Suppressor macrophage treated with lipopolysaccharide for 4 hours (primary cell): ENCODE results near the gene ERC1.
A peak's percentile ranks its signal among the peaks of the same experiment; 100 is the strongest.
"Not testable (repeated sequence)": the region's sequence is repeated elsewhere in the genome, so short reads cannot be mapped to it uniquely, and the experiment has no call there.

Experiments used
- DNase-seq: peaks from one replicate; pipeline ENCODE4 v3.0.0-alpha.2; 2020

ERC1 gene

DNA sequence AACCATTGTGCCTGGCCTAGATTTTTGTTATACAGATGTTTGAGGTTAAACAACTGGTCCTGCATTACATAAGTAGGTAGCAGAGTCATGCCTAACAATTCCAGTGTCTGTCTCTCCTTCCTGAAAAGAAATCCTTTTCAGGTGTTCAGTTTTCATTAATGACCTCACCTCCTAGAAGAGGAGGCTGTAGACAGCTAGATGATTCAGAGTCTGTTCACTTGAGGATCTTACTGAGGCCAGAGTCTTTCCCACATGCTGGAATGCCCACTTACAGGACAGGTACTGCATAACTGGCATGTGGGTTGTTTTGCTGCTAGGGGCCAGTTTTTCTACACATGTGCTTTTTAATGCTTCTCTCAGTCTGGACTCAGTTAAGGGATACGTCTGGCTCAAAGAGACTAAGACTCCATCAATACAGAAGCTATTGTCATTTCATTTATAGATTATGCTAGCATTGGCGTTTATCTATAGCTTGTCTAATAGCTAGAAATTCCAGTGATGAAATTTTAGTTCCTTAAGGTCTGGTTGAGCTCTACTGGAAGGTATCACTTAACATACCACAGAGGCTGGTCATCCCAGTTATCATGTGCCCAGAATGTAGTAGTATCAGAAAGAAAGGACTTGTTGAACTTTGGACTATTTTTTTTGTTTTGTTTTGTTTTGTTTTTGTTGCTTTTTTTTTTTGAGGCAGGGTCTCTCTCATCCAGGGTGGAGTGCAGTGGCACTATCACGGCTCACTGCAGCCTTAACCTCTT, 206.4 kb downstream of the ERC1 start:
- no peak for DNase-seq

DNA sequence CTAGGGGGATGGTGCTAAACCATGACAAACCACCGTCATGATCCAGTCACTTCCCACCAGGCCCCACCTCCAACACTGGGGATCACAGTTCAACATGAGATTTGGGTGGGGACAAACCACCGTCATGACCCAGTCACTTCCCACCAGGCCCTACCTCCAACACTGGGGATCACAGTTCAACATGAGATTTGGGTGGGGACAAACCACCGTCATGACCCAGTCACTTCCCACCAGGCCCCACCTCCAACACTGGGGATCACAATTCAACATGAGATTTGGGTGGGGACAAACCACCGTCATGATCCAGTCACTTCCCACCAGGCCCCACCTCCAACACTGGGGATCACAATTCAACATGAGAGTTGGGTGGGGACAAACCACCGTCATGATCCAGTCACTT, 207.8 kb downstream of the ERC1 start:
- not testable (repeated sequence) for DNase-seq

DNA sequence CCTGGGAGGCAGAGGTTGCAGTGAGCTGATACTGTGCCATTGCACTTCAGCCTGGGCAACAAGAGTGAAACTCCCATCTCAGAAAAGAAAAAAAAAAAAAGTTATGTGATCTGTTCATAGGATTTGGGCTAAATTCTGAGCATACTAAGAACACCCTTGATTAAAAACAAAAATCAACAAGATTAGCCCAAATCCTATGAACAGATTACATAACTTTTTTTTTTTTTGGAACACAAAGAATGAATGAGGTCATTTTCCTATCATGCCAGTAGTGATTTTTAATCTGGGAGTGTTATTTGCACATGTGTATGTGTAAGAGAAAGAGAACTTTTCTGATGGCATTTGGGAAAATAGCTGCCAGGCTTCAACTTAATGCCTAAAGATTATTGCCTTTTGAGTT, 208.7 kb downstream of the ERC1 start:
- no peak for DNase-seq

DNA sequence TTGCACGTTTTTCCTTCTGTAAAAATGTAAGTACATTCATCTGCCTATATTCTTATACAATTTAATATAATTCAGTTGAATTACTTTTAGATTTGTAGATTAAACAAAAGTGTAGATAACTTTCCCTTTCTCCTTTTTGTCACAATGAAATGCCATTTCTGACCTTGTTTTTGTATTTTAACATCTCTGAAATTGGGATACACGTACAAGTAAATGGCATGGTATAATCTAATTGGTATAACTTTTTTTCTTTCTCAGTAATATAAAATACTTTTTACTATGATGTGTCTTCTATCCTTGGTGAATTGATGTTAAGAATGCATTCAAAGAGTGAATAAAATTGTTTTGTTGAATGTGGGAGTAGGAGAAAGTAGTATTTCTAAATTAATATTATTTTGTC, 210.0 kb downstream of the ERC1 start:
- no peak for DNase-seq

DNA sequence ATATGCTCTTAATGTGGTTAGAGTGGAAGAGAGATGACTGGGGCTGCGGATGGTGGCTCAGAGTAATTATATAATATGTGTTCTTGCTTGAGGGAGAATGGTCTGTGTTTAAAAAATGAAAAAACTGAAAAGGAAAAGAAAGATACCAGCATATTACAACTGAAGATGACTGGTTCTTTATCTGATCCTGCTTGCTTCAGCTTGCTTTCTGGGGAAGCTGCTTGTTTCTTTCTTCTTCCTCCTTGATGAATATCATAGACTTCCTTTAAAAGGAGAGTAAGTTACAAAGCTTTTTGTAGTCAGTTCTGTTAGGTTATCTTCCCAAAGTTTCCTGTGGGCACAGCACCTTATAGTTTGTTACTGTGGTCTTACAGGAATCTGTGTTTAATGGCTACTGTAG, 210.9 kb downstream of the ERC1 start:
- no peak for DNase-seq

DNA sequence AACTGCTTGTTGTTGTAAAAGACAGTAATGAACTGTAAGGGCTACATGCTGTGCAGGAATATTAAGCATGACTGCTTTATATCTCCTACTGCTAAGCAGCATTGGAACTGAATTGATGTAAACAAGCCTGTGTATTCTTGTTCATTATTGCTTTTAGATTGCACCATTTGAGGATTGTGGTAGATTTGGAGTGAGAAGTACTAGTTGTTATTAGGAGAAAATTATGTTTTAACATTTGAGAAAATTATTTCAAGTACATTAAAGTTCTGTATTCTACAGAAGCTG, 212.7 kb downstream of the ERC1 start:
- DNase-seq, result no peak

DNA sequence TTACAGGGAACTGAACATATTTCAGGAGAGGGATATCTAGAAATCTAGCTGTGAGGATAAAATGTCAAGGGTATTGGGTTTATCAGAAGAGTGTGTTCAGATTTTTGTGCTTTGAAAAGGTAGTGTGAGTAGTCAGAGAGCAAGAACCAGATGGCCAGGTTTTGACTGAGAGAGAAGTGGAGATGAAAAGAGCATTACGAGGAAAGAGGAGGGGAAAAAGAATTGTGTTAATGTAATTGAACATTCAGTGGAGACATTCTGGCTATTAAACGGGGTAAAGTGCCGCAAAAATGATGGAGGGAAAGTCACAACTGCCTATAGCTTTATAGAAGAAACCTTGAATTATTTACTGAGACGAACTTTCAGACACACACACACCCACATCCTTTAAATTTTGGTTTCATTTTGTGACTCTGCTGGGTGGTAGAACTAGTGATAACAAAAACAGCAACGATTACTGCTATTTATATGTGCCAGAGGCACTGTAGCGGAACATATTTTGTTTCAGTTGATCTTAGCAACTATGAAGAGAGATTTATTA, 213.6 kb downstream of the ERC1 start:
- DNase-seq, result peak; percentile 7

DNA sequence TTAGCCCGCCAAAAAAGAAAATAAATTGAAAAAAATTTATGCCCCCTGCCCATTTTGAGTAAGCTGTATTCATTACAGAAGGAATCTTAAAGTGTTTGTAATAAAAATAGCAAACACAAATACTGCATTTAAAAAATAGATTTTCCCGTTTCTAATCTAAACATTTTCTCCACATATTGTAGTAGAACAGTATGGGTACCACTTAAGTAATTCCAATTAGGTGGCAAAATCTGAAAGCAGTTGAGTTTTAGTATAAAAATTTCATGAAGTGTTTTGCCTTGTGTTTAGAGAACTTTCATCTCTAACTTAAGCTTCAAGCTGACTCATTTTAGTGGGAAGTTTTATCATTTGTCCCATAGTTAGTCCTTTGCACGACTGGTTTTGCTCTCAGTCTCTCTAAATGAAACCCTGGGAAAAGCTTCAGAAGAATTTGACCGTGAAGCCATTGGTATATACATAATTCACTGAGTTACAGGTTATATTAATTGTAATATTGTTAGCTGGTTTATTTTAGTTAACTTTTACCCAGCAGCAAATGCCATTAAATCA, 214.6 kb downstream of the ERC1 start:
- DNase-seq, result no peak

DNA sequence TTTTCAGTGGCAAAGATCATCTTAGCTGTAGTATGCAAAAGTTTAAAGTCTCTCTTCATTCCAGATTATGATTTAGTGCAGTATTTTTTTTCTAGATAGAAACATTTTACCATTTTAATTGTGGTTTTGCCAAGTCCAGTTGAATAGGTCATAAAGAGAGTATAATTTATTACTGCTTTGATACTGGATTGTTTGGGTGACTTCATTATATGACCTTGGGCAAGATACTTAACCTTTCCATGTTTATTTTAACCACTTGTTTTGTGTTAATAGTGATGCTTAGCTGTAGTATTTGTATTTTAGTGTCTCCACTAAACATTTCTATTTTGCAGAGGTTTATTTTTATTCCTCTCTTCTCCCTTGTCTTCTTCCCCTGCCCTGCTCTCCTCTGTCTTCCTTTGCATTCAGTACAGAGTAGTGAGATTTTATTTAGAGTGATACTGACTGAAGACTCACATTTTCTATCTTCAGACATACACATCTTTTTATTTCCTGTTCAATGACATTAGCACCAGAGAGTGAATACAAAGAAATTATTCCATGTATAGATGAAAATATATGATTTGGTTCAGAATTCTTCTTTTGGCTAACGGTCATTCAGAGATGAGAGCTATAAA, 215.2 kb downstream of the ERC1 start:
- DNase-seq, result no peak

DNA sequence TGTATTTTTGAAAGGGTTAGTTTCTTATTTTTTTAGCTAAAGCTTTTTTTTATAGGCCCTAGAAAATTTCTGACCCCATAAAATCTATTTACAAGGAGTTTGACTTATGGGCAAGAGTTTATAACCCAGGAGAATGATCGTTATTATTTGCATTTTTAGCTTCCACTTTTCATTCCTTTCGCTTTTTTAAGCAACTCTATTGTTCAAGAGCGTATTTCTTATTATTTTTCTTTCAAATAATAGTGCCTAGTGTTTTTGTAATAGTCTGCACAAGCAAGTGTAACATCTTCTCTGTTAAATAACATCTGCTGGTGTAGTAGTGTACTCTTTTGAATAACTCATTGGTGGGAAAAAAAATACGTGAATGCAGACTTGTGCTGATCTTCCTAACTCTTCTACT, 216.3 kb downstream of the ERC1 start:
- no peak for DNase-seq

DNA sequence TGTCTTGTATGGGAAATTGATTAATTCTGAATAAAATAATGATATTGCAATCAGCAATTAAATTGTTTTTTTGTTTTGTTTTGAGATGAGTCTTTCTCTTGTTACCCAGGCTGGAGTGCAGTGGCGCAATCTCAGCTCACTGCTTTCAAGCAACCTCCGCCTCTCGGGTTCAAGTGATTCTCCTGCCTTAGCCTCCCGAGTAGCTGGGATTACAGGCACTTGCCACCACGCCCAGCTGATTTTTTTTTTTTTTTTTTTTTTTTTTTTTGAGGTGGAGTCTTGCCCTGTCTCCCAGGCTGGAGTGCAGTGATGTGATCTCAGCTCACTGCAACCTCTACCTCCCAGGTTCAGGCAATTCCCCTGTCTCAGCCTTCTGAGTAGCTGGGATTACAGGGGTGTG, 217.7 kb downstream of the ERC1 start:
- DNase-seq, result not testable (repeated sequence)

DNA sequence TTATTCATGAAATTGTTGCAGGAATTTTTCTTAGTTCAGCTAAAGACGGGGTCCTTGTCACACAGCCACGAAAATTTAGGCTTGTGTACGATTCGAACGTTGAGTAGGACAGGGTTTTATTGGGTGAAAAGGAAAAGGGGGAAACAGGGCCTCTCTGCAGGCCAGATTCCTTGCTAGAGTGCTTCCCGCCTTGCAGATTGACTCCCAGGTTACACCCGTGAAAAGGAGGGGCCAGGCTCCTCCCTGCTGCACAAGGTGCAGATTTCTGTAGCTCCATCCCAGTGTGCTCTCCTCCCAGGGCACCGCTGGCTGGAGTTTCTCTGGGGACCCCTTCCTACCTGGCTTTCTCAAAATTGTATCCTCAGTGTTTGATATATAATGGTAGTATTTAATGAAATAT, 221.5 kb downstream of the ERC1 start:
- DNase-seq, result no peak

DNA sequence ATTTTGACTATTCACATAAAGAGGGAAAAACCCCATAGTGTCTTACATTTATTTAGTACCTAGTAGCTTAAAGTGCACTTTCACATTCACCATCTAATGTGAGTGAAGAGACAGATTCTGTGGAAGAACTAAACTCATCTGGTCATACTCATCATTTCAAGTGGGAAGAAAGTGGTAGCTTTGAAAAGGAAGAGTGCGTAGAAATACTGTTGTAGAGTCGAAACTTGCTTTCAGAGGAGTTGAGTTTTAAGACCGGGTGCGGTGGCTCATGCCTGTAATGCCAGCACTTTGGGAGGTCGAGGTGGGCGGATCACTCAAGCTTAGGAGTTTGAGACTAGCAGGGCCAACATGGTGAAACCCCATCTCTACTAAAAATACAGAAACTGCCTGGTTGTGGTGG, 222.2 kb downstream of the ERC1 start:
- DNase-seq, result no peak

DNA sequence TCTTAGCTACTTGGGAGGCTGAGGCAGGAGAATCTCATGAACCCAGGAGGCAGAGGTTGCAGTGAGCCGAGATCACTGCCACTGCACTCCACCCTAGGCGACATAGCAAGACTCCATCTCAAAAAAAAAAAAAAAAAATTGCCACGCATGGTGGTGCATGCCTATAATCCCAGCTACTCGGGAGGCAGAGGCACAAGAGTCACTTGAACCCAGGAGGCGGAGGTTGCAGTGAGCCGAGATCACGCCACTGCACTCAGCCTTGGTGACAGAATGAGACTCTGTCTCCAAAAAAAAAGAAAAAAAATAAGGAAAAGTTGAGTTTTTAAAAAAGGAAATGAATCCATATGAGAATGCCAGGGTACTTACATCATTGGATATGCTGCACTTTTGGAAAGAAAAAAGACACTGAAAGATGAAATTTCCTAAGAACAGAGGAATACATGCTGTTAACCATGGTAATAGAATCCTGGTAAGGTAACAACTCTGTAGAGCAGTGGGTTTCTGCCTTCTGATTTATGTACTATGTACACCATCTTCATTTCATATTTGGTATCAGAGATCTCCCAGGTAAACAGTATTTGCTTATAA, 222.7 kb downstream of the ERC1 start:
- DNase-seq, result no peak

DNA sequence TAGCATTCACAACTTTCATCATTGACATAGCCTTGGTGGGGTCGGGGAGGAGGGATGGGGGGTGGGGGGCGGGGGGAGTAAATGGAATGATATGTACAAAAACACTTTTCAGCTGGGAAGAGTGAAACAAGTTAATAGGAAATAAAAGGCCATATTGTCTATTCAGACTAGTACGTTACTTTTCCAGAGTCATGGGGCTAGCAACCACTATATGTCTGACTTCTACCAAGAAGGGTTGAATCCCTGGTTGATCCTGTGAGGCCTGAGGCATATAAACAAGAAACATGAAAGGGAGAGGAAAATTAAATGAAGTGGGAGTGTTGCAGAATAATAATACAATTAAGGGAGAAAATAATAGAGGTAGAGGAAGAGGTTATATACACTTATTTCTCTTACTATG, 225.5 kb downstream of the ERC1 start:
- DNase-seq, result no peak

DNA sequence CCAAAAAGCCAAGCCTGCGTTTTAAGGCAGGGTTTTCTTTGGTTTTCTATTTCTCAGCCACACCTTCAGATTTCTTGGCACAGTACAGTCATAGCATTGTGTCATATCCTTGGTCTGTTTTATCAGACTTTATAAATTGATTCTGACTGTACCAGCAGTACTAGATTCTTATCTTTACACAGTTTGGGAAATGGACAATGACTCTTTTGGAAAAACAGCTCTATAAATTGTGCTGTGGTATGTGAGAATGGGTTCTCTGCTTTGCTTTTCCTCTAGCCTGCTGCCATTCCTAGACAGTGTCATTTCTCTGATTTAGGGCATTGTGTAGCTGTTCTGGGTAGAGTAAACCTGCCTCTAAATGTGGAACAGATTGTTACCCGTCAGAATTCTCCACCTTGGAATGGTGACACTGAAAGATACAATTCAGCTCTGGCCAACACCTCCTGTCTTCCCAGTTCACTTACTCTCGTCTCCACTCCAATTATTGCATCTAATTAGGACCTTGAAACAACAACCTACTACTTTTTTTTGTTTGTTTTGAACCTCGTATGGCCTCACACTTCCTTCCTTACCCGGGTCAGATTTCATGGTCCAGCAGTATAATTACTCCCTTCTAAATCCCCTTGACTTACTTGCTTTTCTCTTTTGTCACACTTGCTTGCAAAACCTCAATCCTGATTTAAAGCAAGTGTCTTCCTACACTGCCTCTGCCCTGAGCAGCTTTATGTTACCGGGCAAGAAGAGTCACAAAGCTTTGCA, 226.3 kb downstream of the ERC1 start:
- DNase-seq, result no peak

DNA sequence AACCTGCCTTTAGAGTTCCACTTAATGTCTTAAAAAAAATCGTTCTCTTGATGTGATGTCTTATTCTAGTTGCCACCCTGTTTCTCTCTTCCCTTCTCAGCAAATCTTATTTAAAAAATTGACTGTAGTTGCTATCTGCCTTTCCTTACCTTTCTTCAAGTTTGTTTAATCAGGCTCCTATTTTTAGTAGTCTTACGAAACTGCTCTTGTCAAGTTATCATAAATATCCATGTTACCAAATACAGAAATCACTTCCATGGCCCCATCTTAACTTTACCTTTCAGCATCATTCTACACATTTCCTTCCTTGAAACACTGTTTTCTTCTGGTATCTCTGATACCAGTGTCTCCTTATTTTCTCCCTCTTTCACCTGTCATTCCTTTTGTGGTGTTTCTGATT, 227.3 kb downstream of the ERC1 start:
- no peak for DNase-seq

DNA sequence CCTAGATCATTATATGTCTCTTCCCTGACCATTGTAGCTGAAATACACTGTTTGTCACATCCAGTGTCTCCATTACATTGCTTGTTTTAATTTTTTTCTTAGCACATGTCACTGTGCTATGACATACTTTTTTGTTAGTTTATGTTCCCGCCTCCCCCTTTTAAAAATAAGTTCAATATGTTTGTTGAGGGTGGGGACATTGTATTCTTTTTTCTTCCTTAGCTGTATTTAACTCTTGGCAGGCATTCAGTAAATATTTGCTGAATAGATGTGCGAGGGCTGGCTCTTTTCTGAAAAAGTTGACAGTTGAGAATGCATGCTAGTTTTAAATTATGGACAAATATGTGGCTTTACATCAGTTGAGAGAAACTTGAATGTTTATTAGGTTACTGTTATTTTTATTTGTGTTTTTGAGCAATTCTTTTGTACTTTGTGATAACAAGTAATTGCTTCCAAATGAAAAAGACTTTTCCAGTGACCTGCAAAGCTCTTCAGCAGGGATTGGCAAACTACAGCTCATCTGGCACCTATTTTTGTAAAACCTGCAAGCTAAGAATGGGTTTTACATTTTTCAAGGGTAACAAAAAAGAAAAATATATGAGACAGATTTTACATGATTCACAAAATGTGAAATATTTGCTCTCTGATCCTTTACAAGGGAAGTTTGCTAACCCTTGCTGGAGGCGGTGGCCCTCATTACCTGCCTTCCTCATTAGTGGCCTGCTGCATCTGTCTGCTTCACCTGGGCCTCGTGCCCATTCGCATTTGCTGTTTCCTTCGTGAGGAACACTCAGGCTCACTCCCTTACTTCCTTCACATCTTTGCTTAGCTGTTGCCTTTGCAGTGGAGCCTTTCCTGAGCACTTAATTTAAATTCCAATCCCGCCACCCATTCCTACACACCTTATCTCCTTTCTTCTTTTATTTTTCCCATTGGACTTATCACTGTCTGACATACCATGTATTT, 229.4 kb downstream of the ERC1 start:
- no peak for DNase-seq

DNA sequence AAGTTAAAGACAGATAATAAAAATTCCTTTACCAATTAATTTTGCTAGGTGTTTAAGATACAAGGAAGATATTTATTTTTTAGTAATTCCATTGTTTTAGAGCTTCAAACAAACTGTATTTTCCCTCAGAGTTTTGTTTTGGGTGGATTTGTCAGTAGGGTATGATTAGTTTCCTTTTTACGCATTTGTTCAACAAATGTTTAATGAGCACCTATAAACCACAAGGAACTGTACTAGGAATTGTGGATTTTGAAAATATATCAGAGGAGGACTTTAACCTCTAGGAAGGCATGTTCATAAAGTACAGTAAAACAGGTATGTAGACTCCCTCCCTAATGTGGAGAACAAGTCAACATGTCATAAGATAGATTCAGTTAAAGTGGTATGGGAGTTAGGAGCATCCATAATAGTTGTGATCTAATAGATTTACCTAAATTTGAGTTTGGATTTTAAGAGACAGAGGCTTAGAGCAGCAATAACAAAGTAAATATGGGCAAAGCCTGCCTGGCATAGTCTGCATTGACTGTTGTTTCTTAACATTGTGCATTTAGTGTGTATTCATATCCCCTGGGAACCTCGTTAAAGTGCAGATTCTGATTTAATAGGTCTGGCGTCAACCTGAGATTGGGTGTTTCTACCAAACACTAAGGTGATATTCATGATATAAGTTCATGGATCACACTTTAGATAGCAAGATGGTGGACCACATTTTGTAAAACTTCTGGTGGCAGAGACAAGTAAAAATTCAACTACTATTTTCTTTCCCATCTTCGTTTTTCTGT, 232.0 kb downstream of the ERC1 start:
- DNase-seq, result no peak

DNA sequence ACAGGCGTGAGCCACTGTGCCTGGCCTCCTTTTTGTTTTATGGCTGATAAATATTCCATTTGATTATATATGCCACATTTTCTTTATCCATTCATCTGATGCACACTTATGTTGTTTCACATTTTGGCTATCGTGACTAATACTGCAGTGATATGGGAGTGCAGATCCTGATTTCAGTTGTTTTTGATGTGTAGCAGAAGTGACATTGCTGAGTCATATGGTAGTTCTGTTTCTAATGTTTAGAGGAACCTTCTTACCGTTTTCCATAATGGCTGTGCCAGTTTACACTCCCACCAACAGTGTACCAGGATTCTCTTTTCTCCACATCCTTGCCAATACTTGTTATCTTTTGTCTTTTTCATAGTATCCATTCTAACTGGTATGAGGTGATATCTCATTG, 235.9 kb downstream of the ERC1 start:
- DNase-seq, result peak; percentile 41

DNA sequence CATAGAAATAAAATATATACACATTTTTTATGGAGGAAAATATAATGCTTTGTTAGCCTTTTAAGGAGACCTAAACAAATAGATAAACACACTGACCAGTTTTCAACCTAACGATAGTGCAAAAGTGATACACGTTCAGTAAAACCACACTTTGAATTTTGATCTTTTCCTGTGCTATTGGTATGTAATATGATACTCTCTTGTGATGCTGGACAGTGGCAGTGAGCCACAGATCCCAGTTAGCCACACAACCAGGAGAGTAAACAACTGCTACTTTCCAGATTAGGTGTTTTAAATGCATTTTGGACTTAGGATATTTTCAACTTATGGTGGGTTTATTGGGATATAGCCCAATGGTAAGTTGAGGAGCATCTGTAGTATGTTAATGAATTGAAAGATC, 243.1 kb downstream of the ERC1 start:
- DNase-seq, result no peak
